Measurements from ENCODE around the gene BLVRA.

- no peak for TF ChIP-seq SUZ12 (IDR thresholded peaks at IDR 0.05; ENCODE audit: extremely low read depth, insufficient read depth, insufficient read length)
- no peak for TF ChIP-seq YY1 (IDR thresholded peaks at IDR 0.05; ENCODE audit: insufficient read depth, insufficient read length)
- no peak for TF ChIP-seq ZNF274 (IDR thresholded peaks at IDR 0.05; ENCODE audit: low read depth, low read length)
Observed at GRCh38 chr7:43742692-43743091, 15.8 kb upstream of the BLVRA start.
